NCI-H2171 treated with DMSO at 0.1 percent for 48 hours (cell line): ENCODE data around the gene CKLF.
A peak's percentile ranks its signal among the peaks of the same experiment; 100 is the strongest.
"Not testable (repeated sequence)": the region's sequence is repeated elsewhere in the genome, so short reads cannot be mapped to it uniquely, and the experiment has no call there.

Experiments used
- DNase-seq: peaks from one replicate; lab custom pipeline; 2025; lab: John Stamatoyannopoulos, UW

Gene CKLF, protein sequence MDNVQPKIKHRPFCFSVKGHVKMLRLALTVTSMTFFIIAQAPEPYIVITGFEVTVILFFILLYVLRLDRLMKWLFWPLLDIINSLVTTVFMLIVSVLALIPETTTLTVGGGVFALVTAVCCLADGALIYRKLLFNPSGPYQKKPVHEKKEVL

DNA sequence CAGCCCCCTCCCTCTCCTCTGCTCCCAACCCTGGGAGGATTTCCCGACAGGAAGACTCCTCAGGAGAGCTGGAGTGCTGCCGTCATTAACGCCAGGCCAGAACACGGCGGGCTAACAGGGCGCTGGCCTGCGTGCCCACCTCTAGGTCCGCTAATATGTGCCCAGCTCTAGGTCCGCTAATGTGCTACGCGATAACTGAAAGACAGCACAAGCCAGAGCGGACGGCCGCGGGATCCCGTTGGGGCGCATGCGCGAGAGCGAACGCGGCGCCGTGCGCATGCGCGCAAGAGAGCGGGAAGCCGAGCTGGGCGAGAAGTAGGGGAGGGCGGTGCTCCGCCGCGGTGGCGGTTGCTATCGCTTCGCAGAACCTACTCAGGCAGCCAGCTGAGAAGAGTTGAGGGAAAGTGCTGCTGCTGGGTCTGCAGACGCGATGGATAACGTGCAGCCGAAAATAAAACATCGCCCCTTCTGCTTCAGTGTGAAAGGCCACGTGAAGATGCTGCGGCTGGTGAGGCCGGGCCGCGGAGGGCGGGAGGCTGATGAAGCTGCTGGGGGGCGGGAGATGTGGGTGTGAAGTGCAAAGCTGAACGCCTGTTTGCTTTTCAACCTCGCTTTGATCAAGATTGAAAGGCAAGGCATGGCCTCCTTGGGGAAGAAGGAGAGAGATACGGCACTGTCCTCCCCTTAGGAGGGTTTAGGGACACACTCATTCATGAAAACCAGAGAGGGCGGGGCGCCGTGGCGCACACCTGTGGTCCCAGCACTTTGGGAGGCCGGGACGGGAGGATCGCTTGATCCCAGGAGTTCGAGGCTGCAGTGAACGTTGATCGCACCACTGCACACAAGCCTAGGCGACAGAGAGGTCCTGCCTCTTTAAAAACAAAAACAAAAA is at the start of gene CKLF:
Gene CKLF (plus strand): TSS at position 291 of the 892 bp plus-strand sequence. CDS start 140 bp downstream, at position 431.
- DNase-seq, result peak; percentile 88

GRCh38 chr16:66503030-66503429 is 49.3 kb upstream of the CKLF start:
- no peak for DNase-seq

- DNase-seq, result no peak
Measured at GRCh38 chr16:66503612-66504011, 48.8 kb upstream of the CKLF start.

DNA sequence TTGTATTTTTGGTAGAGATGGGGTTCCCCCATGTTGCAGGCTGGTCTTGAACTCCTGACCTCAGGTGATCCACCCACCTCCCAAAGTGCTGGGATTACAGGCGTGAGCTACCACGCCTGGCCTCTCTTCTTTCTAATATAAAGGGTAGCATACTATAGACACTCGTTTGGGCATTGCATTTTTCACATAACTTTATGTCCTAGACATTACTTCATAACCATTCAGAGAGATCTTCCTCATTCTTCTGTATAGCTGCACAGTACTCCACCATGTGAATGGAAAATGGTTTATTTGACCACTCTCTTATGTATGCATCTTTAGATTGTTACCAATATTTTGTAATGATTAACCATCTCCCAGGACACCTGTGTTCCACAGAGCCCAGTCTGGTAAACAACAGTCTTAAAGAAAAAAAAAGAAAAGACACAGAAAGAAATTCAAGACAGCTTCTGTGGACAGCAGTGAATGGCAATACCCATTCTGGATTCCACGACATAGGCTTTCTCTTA is 44.6 kb upstream of the CKLF start:
- no peak for DNase-seq

- DNase-seq, result no peak
Measured at GRCh38 chr16:66508248-66508913, 44.0 kb upstream of the CKLF start.

GRCh38 chr16:66508914-66509496 is 43.4 kb upstream of the CKLF start:
- no peak for DNase-seq

DNA sequence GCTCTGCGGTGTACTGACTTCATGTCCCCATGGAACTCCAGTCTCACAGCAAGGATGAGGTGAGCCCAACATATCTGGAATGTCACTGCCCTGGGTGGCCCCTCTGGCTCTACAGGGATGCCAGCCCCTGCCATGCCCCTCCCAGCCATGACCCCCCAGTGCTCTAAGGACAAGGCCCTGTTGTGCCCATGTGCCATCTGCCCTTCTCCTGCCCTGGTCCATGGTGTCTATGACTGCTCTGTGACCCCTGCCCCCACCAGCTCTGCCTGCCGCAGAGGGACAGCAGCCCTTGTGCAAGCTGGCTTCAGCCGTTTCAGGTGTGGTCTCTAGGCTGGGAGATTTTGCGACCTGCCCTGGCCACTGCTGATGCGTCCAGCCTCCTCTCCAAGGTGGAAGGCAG is 42.8 kb upstream of the CKLF start:
- no peak for DNase-seq

- DNase-seq, result no peak
Measured at GRCh38 chr16:66510298-66510697, 42.1 kb upstream of the CKLF start.

DNA sequence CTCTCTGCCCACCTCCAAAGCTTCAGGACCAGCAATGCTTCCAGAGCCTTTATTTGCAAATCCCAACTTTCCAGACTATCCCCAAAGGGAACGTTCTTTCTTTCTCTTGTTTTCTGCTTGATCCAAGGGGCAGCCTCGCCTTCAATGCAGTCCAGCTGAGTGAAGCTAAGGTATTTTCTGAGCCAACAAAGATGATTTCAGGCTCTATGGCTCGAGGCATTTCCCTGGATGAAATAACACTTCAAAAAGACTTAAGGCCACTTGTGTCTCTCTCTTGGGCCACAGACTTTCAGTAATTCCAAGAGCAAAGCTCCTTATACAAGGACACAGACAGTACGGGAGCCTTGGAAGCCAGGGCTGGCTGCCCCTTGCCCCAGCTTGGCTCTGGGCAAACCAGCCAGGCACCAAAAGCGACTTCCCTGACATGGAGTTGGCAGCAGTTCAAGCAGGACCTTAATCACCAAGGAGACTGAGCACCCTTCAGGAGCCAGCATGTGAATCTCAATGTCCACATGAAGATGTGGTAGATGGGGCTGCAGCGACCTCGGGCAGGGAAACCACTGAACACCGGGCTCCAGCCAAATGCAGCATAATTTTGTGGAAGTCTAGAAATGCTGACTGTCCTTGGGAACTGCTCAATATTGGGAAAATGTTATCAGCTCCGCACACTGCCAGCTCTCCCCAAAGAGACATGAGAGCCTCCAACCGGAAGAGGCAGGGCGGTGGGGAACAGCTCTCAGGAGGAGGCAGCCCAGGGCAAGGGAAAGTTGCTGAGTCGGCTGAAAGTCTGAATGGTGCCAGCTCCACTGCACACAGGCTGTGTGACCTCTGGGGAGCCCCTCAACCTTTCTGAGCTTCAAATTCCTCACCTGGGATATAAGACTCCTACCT is 41.4 kb upstream of the CKLF start:
- DNase-seq, result no peak

GRCh38 chr16:66511602-66512271 is 40.6 kb upstream of the CKLF start:
- DNase-seq, result no peak

DNA sequence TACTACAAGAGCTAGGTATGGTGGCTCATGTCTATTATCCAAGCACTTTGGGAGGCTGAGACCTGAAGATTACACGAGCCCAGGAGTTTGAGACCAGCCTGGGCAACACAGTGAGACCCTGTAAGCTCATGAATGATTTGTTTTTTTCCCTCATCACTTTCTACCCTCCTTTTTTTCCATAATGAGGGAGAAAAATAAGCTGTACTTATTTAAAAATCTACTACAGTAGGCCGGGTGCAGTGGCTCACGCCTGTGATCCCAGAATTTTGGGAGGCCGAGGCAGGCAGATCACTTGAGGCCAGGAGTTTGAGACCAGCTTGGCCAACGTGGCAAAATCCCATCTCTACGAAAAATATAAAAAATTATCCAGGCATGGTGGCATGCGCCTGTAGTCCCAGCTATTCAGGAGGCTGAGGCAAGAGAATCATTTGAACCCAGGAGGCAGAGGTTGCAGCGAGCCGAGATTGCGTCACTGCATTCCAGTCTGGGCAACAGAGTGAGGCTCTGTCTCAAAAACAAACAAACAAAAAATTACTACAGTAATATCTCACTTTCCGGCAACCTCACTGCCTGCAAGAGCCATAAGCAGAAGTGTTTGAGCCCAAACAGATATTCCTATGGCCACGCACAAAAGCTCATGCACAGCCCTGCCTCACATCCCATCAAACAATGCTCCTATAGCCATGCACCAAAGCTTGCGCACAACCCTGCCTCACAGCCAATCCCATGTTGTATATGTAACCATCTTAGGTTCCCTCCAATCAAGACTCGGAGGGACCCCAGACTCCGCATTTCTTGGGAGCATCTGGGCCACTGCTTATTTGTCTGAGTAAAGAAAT is 39.9 kb upstream of the CKLF start:
- DNase-seq, result no peak

DNA sequence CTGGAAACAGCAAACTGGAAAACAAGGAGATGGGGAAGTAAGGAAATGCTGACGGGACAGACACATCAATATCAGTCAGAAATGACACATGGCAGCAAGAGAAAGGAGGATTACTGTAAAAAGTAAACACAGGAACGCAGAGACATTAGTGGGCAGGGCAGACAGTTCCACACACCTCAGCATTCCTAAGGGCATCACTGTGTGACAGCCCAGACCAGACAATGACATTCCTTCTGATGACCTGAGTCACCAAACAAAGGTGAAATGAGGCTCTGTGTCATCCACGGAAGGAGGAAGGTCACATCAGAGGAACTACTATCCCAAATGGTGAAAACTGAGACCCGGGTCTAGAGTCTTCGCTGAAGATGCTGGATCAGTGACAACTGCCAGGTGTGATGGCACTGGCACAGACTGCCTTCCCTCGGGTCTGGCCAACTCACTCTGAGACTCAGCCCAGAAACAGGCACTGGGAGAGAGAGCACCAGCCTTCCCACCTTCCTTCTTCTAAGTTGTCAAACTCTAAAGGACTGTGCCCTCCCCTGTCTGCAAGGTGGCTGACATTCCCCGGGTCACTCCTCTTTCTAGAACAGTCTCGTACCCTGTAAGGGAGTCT is 39.2 kb upstream of the CKLF start:
- DNase-seq, result no peak

- not testable (repeated sequence) for DNase-seq
Measured at GRCh38 chr16:66514391-66514790, 38.0 kb upstream of the CKLF start.

DNA sequence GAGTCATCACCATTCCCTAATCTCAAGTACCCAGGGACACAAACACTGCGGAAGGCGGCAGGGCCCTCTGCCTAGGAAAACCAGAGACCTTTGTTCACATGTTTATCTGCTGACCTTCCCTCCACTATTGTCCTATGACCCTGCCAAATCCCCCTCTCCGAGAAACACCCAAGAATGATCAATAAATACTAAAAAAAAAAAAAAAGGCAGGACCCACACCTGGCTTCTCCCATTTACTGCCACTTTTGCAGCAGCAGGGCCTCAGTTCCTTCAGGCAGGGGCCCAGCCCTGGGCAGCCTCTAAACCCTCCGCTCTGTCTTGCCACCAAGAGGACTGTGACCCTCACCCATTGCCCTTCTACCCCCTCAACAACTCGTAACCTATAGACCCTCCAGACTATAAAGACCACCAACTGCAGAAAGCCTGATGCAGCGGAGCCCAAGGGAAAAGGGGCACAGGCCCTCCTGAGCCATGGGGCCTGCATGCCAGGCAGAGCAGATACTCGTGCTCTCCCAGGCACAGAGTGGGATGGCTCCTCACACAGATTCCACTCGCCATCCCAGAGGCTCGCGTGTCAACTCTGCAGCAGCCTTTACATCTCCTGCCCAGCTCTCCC is 37.3 kb upstream of the CKLF start:
- not testable (repeated sequence) for DNase-seq

GRCh38 chr16:66515596-66516508 is 36.5 kb upstream of the CKLF start:
- DNase-seq, result no peak

DNA sequence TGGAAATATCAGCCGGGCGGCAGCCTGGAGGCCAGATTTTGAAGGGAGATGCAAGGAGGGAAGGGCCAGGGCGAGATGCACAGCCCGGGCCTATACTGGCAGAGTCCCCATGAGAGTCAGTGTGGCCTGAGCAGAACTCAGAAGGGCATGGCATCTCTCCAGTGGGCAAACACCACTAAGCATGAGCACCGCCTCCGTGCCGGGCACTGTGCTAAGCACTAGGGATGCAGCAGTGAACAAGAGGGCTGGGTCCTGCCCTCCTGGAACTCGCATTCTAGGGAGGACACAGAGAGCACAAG is 35.9 kb upstream of the CKLF start:
- no peak for DNase-seq

GRCh38 chr16:66516808-66517585 is 35.4 kb upstream of the CKLF start:
- no peak for DNase-seq
